ENCODE measurements around the gene BCR. TPM values are rescaled to one million over a fixed set of nuclear protein-coding genes. Genes with fewer than 3 reads are reported as not detected.
A peak's percentile ranks its signal among the peaks of the same experiment; 100 is the strongest.

Gene BCR
- total and polyA plus RNA-seq, 2 donors from 2014 or later = 45.0 to 97.7 TPM

- DNase-seq (peak; percentile 82 to 89 (median 87)), FAIRE-seq (no peak)
- Histone ChIP-seq H3K9me3 (ENCODE audit: control insufficient read depth in 2 of 3, insufficient read depth in 1 of 3, low read length in 3 of 3) (no peaks in the 10 kb centered on the region), H3K4me1 (ENCODE audit: control insufficient read depth in 2 of 3, insufficient read depth in 2 of 3, low read depth in 1 of 3, low read length in 3 of 3) (peaks cover 0 to 39% (median 13%) of the 10 kb centered on the region in 3 donors), H3K27ac (ENCODE audit: low read depth in 2 of 2, low read length in 2 of 2) (peak overlapping the region in 1 of 2 donors; percentile 17), H3K9ac (ENCODE audit: low read length in 3 of 3) (no peak overlapping the region), H3K27me3 (ENCODE audit: control insufficient read depth, insufficient read depth, low read length) (no peaks in the 10 kb centered on the region), H3K36me3 (ENCODE audit: control insufficient read depth in 2 of 3, insufficient read depth in 3 of 3, low read length in 3 of 3) (no peaks in the 10 kb centered on the region), H3K4me3 (ENCODE audit: low read length in 3 of 3) (no peak overlapping the region)
- no peak for TF ChIP-seq CTCF (IDR thresholded peaks at IDR 0.05; ENCODE audit: borderline replicate concordance, extremely low read depth, insufficient read depth)
- intact Hi-C loops (cut with DNase I) = no loop called here
These were observed 57.0 kb downstream of the BCR start for GRCh38 chr22:23237201-23237798.

DNA sequence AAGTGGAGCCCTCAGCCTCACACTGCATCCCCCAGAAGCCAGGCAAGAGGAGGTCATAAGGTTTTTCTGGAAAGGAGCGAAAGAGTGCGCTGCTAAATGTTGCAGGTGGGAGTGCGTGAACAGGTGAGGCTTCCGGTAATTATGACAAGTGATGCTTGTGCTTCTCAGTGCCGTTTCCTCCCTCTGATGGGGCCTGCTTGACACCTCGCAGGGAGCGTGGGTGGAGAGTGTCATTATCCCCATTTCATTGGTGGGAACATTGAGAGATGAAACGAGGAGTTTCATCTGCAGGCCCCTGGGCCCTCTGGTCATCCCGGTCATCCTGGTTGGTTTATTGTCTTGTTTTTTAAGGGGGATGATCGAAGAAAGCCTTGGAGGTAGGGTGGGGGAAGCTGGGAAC is 57.5 kb downstream of the BCR start:
- H3K4me3 ChIP-seq (ENCODE audit: low read length in 3 of 3) = no peak overlapping the region
- TF ChIP-seq CTCF (IDR thresholded peaks at IDR 0.05; ENCODE audit: borderline replicate concordance, extremely low read depth, insufficient read depth) = no peak
- no peaks in the 10 kb centered on the region for H3K9me3 ChIP-seq (ENCODE audit: control insufficient read depth in 2 of 3, insufficient read depth in 1 of 3, low read length in 3 of 3)
- peak overlapping the region in 1 of 2 donors; percentile 10 for H3K27ac ChIP-seq (ENCODE audit: low read depth in 2 of 2, low read length in 2 of 2)
- H3K4me1 ChIP-seq (ENCODE audit: control insufficient read depth in 2 of 3, insufficient read depth in 2 of 3, low read depth in 1 of 3, low read length in 3 of 3) = peaks cover 2 to 39% (median 13%) of the 10 kb centered on the region in 3 donors
- H3K9ac ChIP-seq (ENCODE audit: low read length in 3 of 3) = no peak overlapping the region
- DNase-seq (no peak), FAIRE-seq (no peak)
- H3K36me3 ChIP-seq (ENCODE audit: control insufficient read depth in 2 of 3, insufficient read depth in 3 of 3, low read length in 3 of 3) = no peaks in the 10 kb centered on the region
- H3K27me3 ChIP-seq (ENCODE audit: control insufficient read depth, insufficient read depth, low read length) = no peaks in the 10 kb centered on the region
- intact Hi-C loops (cut with DNase I) = no loop called here

- no peak for FAIRE-seq
- H3K9ac ChIP-seq (ENCODE audit: low read length in 3 of 3) = no peak overlapping the region
- peaks cover 3 to 33% (median 19%) of the 10 kb centered on the region in 3 donors for H3K4me1 ChIP-seq (ENCODE audit: control insufficient read depth in 2 of 3, insufficient read depth in 2 of 3, low read depth in 1 of 3, low read length in 3 of 3)
- no peaks in the 10 kb centered on the region for H3K9me3 ChIP-seq (ENCODE audit: control insufficient read depth in 2 of 3, insufficient read depth in 1 of 3, low read length in 3 of 3)
- no peaks in the 10 kb centered on the region for H3K27me3 ChIP-seq (ENCODE audit: control insufficient read depth, insufficient read depth, low read length)
- no peak for DNase-seq
- no peaks in the 10 kb centered on the region for H3K36me3 ChIP-seq (ENCODE audit: control insufficient read depth in 2 of 3, insufficient read depth in 3 of 3, low read length in 3 of 3)
- no peak overlapping the region for H3K4me3 ChIP-seq (ENCODE audit: low read length in 3 of 3)
- H3K27ac ChIP-seq (ENCODE audit: low read depth in 2 of 2, low read length in 2 of 2) = no peak overlapping the region
- intact Hi-C loops (cut with DNase I) = no loop called here
- TF ChIP-seq CTCF (IDR thresholded peaks at IDR 0.05; ENCODE audit: borderline replicate concordance, extremely low read depth, insufficient read depth) = no peak
These were observed 58.4 kb downstream of the BCR start for GRCh38 chr22:23238707-23239106.

DNA sequence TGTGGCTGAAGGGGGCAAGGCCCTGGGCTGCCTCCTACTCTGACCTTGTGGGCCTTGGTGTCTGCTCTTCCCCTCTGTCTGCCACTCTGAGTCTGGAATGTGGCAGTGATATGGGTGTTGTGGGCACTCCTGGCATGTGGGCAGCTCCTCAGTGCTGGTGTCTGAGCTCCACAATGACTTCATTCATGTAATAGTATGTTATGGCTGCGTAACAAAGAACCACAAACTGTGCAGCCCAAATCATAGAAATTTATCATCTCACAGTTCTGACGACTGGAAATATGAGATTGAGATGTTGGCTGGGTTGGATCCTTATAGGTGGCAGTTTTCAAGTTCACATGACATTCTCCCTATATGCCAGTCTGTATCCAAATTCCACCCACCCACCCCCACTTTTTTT is 59.1 kb downstream of the BCR start:
- no peak overlapping the region for H3K4me3 ChIP-seq (ENCODE audit: low read length in 3 of 3)
- FAIRE-seq (no peak), DNase-seq (no peak)
- H3K27ac ChIP-seq (ENCODE audit: low read depth in 2 of 2, low read length in 2 of 2) = no peak overlapping the region
- H3K36me3 ChIP-seq (ENCODE audit: control insufficient read depth in 2 of 3, insufficient read depth in 3 of 3, low read length in 3 of 3) = no peaks in the 10 kb centered on the region
- no peak overlapping the region for H3K9ac ChIP-seq (ENCODE audit: low read length in 3 of 3)
- H3K4me1 ChIP-seq (ENCODE audit: control insufficient read depth in 2 of 3, insufficient read depth in 2 of 3, low read depth in 1 of 3, low read length in 3 of 3) = peaks cover 3 to 30% (median 20%) of the 10 kb centered on the region in 3 donors
- intact Hi-C loops (cut with DNase I) = no loop called here
- H3K9me3 ChIP-seq (ENCODE audit: control insufficient read depth in 2 of 3, insufficient read depth in 1 of 3, low read length in 3 of 3) = no peaks in the 10 kb centered on the region
- no peak for TF ChIP-seq CTCF (IDR thresholded peaks at IDR 0.05; ENCODE audit: borderline replicate concordance, extremely low read depth, insufficient read depth)
- H3K27me3 ChIP-seq (ENCODE audit: control insufficient read depth, insufficient read depth, low read length) = no peaks in the 10 kb centered on the region
